H1 (cell line): ENCODE results near the gene ZBTB16.

Experiments
- CBX5 ChIP-seq: fragments of 300-800, 300-1000 bp; sonication (generic); IDR thresholded peaks from 2 replicates; pipeline ENCODE4 v1.7.1; 2016; ENCODE audit warnings: antibody characterized with exemption, low read length, low read depth
- CHD2 ChIP-seq: IDR thresholded peaks from 2 replicates; pipeline ENCODE4 v1.6.1; 2012; ENCODE audit warnings: low read length, improper control_type of control experiment
- CTCF ChIP-seq, 3 experiments: IDR thresholded peaks; 1 replicate in 2 of 3; 2 replicates in 1 of 3; pipeline versions ENCODE4 v1.5.1 to v1.6.1; 2011; ENCODE audit warnings: low read length in 3 of 3, mild to moderate bottlenecking in 3 of 3, inconsistent platforms in 2 of 3, low read depth in 1 of 3, moderate library complexity in 1 of 3; ENCODE audit not compliant: insufficient read depth in 1 of 3; ENCODE audit errors: control extremely low read depth in 1 of 3
- EGR1 ChIP-seq: IDR thresholded peaks from 2 replicates; pipeline ENCODE4 v1.6.1; 2011; ENCODE audit warnings: low read depth, low read length, borderline replicate concordance
- HDAC2 ChIP-seq, 2 experiments: fragments of 300-600 bp in 1 of 2; sonication (generic) in 1 of 2; IDR thresholded peaks; 2 replicates each; pipeline ENCODE4 v1.6.1; 2011 to 2012; ENCODE audit warnings: low read depth in 2 of 2, low read length in 2 of 2, mild to moderate bottlenecking in 2 of 2, moderate library complexity in 2 of 2, borderline replicate concordance in 1 of 2, inconsistent platforms in 1 of 2
- POLR2A ChIP-seq, 2 experiments: IDR thresholded peaks; 1 replicate in 1 of 2; 2 replicates in 1 of 2; pipeline ENCODE4 v1.6.1; 2011; ENCODE audit warnings: low read depth in 2 of 2, low read length in 2 of 2, mild to moderate bottlenecking in 2 of 2; ENCODE audit errors: control extremely low read depth in 1 of 2
- POLR2AphosphoS5 ChIP-seq: IDR thresholded peaks from 2 replicates; pipeline ENCODE4 v1.6.1; 2011; ENCODE audit warnings: low read depth, low read length
- RBBP5 ChIP-seq: IDR thresholded peaks from 2 replicates; pipeline ENCODE4 v1.7.1; 2012; ENCODE audit warnings: low read depth, mild to moderate bottlenecking, inconsistent platforms, low read length, moderate library complexity, borderline replicate concordance
- TAF1 ChIP-seq: IDR thresholded peaks from 2 replicates; pipeline ENCODE4 v1.6.1; 2011; ENCODE audit warnings: mild to moderate bottlenecking, low read depth, low read length
- YY1 ChIP-seq: IDR thresholded peaks from 2 replicates; pipeline ENCODE4 v1.6.1; 2011; ENCODE audit warnings: low read depth, mild to moderate bottlenecking, low read length
- ZNF274 ChIP-seq: IDR thresholded peaks from 2 replicates; pipeline ENCODE4 v1.7.0; 2012; ENCODE audit warnings: low read length, borderline replicate concordance; ENCODE audit errors: extremely low read depth

- TF ChIP-seq CTCF (IDR thresholded peaks at IDR 0.05; ENCODE audit: control extremely low read depth in 1 of 3, insufficient read depth in 1 of 3, low read depth in 1 of 3, low read length in 3 of 3) (no peak), POLR2A (IDR thresholded peaks at IDR 0.05; ENCODE audit: control extremely low read depth in 1 of 2, low read depth in 2 of 2, low read length in 2 of 2) (no peak), RBBP5 (no peak), HDAC2 (IDR thresholded peaks at IDR 0.05; ENCODE audit: borderline replicate concordance in 1 of 2, low read depth in 2 of 2, low read length in 2 of 2) (no peak), CHD2 (no peak), TAF1 (no peak), ZNF274 (no peak), POLR2AphosphoS5 (no peak), CBX5 (no peak), EGR1 (no peak), YY1 (no peak)
Observed at GRCh38 chr11:114201219-114201618, 141.7 kb downstream of the ZBTB16 start.
